NCI-H510A treated with DMSO at 0.1 percent for 48 hours (cell line): ENCODE measurements around the gene IFT43.

Experiments used
- DNase-seq: peaks from one replicate; lab custom pipeline; 2025; lab: John Stamatoyannopoulos, UW

The IFT43 gene

DNA sequence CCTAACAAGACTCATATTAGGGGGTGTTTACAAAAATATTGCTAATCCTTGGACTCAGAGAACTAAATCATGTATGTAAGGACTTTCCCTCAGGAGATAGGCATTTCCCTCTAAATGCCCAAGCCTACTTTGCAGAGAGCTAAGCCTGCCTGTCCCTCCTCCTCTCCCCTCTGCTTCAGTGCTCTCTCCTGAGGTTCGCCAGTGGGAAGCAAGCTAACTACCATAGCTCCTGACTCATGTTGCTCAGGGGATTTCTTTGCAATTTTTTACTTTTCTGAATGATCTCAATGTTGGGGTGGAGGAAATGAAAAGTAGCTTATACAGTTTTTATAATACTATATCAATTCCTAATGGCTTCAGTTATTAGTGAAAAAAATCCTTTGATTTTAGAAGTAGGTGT lies 29.6 kb downstream of the IFT43 start:
- no peak for DNase-seq

- DNase-seq: no peak
Observed at GRCh38 chr14:76015668-76016067, 30.1 kb downstream of the IFT43 start.

DNA sequence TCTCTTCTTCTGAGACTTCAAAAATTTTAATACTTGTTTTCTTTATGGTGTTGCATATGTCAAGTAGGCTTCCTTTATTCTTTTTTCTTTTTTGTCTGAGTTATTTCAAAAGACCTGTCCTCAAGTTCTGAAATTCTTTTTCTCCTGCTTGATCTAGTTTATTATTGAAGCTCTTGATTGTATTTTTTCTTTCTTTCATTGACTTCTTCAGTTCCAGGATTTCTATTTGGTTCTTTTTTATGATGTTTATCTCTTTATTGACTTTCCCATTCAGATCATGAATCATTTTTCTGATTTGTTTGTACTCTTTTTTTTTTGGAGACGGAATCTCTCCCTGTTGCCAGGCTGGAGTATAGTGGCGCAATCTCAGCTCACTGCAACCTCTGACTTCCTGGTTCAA lies 34.1 kb downstream of the IFT43 start:
- DNase-seq: no peak

- DNase-seq: no peak
Observed at GRCh38 chr14:76022991-76023390, 37.4 kb downstream of the IFT43 start.

DNA sequence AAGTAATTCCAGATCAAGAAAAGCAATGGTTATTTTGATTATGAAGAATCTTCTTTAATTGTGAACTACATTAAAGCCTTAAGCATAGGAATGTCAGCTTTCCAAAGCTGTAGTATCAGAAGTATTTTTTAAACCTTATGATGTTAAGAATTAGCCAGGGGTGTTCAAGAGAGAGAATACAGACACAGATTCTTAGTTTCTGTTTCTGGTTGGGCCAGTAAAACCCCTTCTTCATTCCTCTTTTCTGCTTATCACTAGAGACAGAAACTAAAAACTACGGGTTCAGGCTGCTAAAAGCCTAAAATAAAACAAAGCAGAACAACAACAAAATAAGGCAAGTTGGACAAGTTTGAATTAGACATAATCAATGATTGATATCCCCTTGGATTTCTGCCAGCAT lies 38.2 kb downstream of the IFT43 start:
- DNase-seq: no peak

DNA sequence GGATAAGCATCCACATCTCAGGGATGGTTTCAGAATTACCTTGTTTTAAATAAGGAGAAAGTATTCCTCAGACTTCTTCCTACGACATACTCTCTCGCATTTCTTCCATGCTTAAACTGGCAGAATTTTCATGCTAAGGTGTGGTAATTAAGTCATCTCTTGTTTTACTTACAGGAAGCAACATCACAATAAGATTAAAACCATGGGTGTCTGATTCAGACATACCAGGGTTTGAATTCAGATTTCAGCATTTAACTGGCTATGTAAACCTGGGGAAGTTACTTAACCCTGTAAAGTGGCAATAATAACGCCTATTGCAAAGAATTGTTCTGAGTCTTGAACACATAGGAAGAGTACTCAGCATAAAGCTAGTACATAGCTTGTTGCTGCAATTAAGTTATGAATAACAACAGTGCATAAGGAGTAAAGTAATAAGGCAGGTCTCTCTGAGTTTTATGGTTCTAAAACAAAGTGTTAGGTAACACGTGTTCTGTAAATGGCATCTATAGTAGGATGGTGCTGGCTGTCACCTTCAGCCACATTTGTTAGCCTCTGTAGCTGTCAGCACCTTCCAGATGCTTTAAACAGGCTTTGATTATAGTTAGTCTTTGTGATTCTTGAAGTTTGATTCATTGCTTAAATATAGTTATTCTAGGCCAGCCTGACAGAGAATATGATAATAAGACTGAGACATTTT lies 38.8 kb downstream of the IFT43 start:
- DNase-seq: no peak

GRCh38 chr14:76034566-76034965 lies 49.0 kb downstream of the IFT43 start:
- DNase-seq: no peak

DNA sequence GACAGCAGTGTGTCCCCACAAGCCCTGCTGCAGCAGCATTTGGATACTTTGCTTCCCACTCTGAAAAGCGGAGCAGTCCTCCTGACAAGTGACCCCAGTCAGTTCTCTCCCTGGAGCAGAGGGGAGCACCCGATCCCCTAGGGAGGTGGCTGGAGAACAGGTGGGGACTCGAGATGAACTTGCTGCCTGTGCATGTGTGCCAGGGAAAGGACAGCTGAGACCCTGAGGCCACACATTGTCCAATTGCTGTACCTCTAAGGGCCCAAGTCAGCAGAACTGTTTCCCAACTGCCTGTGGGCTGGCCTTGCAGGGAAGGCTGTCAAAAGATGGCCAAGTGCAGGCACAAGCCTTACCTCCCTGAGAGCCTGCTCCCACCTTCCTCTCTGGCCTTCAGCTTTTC lies 55.1 kb downstream of the IFT43 start:
- no peak for DNase-seq

DNA sequence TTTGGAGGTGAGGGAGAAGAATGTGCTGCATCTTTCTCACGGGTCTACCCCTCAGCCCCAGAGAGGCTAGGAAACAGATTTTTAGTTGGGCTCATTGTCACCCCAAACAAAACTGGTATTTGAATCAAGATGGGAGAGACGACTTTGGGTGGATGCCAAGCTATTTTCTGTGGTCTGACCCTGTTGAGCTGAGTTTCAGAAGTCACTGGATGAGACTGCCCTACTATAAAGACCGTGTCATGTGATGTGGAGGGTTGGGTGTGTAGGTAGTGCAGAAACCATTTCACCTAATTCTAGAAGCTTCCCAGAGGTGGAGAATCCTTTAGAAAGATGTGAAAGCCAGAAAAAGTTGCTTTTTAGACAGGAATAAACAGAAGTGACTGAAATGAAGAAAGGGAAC lies 60.2 kb downstream of the IFT43 start:
- no peak for DNase-seq

GRCh38 chr14:76050250-76050649 lies 64.7 kb downstream of the IFT43 start:
- DNase-seq: no peak

DNA sequence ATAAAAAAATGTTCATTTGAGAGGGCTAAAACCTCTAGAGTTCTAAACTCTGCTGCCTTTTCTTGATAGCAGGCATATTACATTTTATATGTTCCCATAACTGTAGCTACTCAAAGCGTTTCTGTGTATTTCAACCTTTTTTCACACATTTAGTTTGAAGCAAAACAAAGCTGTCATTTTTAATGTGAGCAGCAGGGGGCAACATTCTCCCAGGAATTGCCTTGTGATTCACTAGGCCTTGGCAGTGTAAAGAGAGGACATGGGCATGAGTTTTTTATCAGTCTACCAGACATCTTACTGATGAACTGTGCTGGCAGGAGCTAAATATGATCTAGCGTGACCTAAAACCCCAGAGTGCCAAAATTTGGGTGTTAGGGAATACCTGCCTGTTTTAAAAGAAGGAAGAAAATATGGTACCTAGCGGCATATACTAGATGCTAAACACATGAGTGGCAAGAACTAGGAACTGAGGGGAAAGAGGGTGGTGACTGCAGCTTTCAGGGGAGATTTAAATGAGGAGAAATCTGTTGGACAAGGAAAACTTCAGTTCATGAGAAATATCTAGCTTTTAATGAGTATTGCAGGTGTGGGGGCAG lies 65.3 kb downstream of the IFT43 start:
- DNase-seq: peak; percentile 50

GRCh38 chr14:76051717-76052465 lies 66.3 kb downstream of the IFT43 start:
- no peak for DNase-seq

GRCh38 chr14:76053572-76054355 lies 68.2 kb downstream of the IFT43 start:
- DNase-seq: no peak

DNA sequence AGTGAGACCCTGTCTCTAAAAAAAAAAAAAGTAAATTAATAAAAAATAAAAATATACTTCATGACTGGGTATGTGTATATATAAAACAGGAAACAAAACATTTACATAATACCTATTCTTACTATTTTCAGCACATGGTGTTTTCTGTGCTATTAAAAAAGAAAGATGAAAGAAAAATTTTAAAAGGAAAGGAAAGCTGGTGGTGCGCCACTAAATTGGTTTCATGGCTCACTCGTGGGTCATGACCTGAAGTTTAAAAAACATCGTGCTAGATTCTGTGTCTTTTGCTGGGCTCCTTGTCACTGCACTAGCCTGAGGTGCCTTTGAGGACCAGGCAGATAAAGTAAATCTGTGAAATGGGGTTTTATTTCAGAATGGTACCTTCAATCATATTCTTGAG lies 69.8 kb downstream of the IFT43 start:
- DNase-seq: no peak

DNA sequence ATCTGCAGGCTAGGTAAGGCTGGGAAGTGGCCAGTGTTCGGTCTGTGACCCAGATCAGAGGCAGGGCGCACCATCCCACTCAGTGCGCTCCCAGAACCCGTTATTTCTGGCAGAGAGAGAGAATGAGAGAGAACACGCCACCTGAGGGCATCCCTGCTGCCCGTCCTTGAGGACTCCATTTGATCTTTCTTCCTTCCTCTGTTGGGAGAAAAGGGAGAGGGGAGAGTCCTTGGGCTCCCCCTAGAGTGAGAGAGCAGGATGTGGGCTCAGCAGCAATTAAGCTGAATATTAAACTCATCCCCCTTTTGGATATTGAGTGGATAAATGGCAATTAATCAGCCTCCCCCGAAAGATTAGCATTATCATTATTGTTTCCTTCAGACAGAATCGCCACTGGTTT lies 70.6 kb downstream of the IFT43 start:
- DNase-seq: no peak

GRCh38 chr14:76057914-76058313 lies 72.4 kb downstream of the IFT43 start:
- DNase-seq: no peak

DNA sequence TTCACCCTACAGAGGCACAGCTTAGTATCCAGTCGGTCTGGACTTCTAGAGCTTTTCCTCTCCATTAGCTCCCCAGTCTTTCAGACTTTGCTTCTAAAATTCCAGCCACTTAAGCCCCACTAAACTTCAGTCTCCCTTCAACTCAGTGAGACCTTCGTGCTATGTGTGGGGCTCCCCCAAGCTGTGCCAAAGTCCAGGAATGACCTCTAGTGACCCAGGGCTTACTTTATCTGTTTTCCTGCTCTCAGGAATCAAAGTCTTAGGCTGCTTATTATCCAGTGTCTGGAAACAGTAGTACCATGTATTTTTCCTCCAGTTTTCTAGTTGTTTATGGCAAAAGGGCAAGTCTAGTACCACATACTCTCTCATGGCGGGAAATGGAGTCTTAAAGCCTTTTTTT lies 77.8 kb downstream of the IFT43 start:
- no peak for DNase-seq

GRCh38 chr14:76065519-76065918 lies 80.0 kb downstream of the IFT43 start:
- DNase-seq: no peak

GRCh38 chr14:76067536-76067935 lies 82.0 kb downstream of the IFT43 start:
- no peak for DNase-seq

DNA sequence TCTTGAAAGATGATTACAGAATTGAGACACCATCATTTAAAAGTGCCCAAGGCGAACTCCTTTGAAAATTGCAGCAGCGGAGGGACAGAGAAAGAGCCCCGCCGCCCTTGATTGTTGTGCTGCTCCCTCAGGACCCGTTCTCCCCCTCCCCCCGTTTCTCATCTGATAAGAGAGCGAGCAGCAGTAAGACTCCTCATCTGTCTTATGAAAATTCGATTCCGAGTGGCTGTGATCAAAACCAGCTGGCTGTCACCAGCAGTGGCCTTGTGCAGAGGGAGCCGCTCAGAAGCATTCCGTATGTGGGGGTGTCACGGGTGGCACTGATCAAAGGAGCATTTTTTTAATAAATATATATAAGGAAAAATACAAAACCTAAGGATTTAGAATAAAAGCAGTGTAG lies 88.2 kb downstream of the IFT43 start:
- no peak for DNase-seq

DNA sequence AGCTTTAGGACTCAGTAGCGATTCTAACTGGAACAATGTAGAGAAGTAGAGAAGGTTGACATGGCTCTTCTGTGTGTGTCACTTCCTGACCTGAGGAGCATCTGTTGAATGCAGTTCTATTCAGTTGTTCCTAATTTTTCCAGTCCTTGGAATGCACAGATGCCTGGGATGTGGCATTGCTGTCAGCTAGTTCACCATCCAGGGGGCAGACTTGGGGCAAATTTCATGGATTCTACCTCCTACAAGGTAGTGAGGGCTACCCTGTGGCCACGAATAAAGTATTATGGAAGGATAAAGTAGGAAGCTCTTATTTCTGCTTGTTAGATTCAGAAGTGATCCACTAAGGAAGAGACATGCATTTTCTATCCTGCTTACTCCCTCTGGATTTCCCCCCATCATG lies 91.8 kb downstream of the IFT43 start:
- DNase-seq: no peak

DNA sequence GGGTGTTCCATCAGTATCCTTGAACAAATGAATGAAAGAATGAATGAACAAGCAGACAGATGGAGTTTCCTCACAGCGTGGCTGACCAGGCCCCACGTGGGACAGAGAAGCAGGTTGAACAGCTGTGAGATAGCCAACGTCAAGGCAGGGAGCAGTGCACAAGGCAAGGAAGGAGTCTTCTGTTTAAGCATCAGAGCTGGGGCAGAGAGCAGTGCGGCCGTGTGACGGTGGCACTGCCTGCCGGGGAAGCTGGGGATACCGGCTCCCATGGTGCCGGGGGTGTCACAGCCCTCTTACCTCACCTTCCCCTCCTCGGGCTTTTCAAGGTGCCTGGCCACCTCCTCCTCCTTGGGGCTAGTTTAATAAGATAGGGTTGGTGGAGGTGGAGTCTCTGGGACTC lies 92.9 kb downstream of the IFT43 start:
- DNase-seq: no peak

- no peak for DNase-seq
Observed at GRCh38 chr14:76080025-76080424, 94.5 kb downstream of the IFT43 start.
